Measurements from ENCODE around the gene TMPRSS2. TPM values are rescaled to one million over a fixed set of nuclear protein-coding genes. Genes with fewer than 3 reads are reported as not detected.

The TMPRSS2 gene
- total RNA-seq, 1 donor from 2014 or later: 0.99 TPM

DNA sequence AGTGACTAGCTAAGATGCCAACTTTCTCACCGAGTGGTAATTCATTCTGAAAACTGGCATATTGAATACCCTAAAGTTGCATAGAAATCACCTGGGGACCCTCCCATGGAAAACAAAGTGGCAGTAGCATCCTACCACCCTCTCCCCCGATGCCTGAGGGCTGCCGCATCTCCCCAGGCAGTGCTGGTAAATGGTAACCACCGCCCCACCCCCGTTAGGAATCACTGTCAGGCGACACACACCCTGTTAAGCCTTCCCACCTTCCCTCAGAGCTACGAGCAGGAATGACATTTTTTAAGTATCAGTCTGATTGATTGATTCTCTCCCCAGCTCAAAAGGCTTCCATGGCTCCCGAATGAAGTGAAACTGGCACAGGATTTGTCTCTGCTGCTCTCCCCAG, 28.3 kb downstream of the TMPRSS2 start:
- Histone ChIP-seq H3K9me3 (ENCODE audit: low read depth) (no peaks in the 10 kb centered on the region), H2AFZ (replicated peaks) (no peak overlapping the region), H3K4me1 (peaks cover 19% of the 10 kb centered on the region), H3K36me3 (no peaks in the 10 kb centered on the region), H3K27ac (no peak overlapping the region), H3K27me3 (no peaks in the 10 kb centered on the region), H3K79me2 (ENCODE audit: low read depth) (no peaks in the 10 kb centered on the region), H3F3A (ENCODE audit: low read depth) (peaks cover 27% of the 10 kb centered on the region), H3K4me3 (no peak overlapping the region), H3K4me2 (no peak overlapping the region), H3K9ac (no peak overlapping the region), H4K20me1 (ENCODE audit: low read depth) (no peaks in the 10 kb centered on the region)
- H3K4me1 Mint-ChIP-seq: peaks cover 26% of the 10 kb centered on the region
- TF ChIP-seq CTCF (IDR thresholded peaks at IDR 0.05) (no peak), EZH2phosphoT487 (IDR thresholded peaks at IDR 0.05) (no peak), EZH2 (IDR thresholded peaks at IDR 0.05) (no peak)
- H3K27ac Mint-ChIP-seq: no peak overlapping the region
- peaks cover 3% of the 10 kb centered on the region for H3K27me3 Mint-ChIP-seq (ENCODE audit: insufficient read depth, low read depth)
- no peaks in the 10 kb centered on the region for H3K9me3 Mint-ChIP-seq
- H3K4me3 Mint-ChIP-seq: no peak overlapping the region
- no peak for DNase-seq (ENCODE audit: low spot score)
- H3K36me3 Mint-ChIP-seq: no peaks in the 10 kb centered on the region

GRCh38 chr21:41478319-41479177, 29.4 kb downstream of the TMPRSS2 start:
- Mint-ChIP-seq H3K36me3 (no peaks in the 10 kb centered on the region), H3K9me3 (no peaks in the 10 kb centered on the region), H3K27me3 (ENCODE audit: insufficient read depth, low read depth) (peaks cover 3% of the 10 kb centered on the region), H3K4me1 (peaks cover 26% of the 10 kb centered on the region), H3K27ac (peak overlapping the region; percentile 42), H3K4me3 (no peak overlapping the region)
- Histone ChIP-seq H3K9ac (no peak overlapping the region), H3K4me2 (peak overlapping the region; percentile 62), H4K20me1 (ENCODE audit: low read depth) (no peaks in the 10 kb centered on the region), H2AFZ (replicated peaks) (no peak overlapping the region), H3K4me3 (no peak overlapping the region), H3F3A (ENCODE audit: low read depth) (peaks cover 27% of the 10 kb centered on the region), H3K27ac (no peak overlapping the region), H3K27me3 (no peaks in the 10 kb centered on the region), H3K9me3 (ENCODE audit: low read depth) (no peaks in the 10 kb centered on the region), H3K79me2 (ENCODE audit: low read depth) (no peaks in the 10 kb centered on the region), H3K36me3 (no peaks in the 10 kb centered on the region), H3K4me1 (peaks cover 19% of the 10 kb centered on the region)
- TF ChIP-seq EZH2phosphoT487 (IDR thresholded peaks at IDR 0.05) (no peak), EZH2 (IDR thresholded peaks at IDR 0.05) (no peak), CTCF (IDR thresholded peaks at IDR 0.05) (no peak)
- DNase-seq (ENCODE audit: low spot score): no peak

DNA sequence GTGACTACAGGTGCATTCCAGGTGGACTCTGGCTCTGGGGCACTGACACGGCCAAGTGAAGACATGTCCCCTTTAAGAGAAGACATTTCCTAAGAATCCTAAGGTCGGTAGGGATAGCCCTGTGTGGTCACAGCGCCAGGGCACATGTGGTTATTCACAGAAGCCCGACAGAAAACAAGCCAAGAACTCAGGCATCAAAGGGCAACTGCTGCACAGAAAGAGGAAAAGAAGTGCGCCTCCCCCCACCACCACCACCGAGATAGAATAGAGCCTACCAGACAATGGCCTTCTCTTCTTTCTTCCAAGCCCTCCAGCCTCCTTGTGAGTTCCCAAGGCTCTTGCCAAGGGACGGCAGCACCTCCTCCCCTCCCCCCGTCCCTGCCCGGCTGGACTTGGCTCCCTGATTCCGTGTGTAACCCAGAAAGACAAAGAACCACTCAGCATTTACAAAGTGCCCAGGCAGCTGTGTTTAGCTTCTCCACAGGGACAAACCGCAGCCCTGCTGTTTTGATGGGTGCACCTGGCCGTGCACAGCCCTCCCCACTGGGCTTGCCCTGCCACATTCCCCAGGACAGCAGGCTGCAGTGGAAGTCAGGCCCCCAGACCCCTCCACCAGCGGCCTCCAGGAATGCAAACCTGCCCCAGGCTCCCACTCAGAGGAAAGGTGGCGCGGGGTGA, 30.2 kb downstream of the TMPRSS2 start:
- Histone ChIP-seq H3K4me3 (peak overlapping the region; percentile 31), H3K4me1 (peaks cover 19% of the 10 kb centered on the region), H3K27me3 (no peaks in the 10 kb centered on the region), H3K9me3 (ENCODE audit: low read depth) (no peaks in the 10 kb centered on the region), H3K79me2 (ENCODE audit: low read depth) (no peaks in the 10 kb centered on the region), H2AFZ (replicated peaks) (no peak overlapping the region), H3F3A (ENCODE audit: low read depth) (peaks cover 27% of the 10 kb centered on the region), H3K36me3 (no peaks in the 10 kb centered on the region), H3K4me2 (peak overlapping the region; percentile 62), H3K27ac (no peak overlapping the region), H3K9ac (no peak overlapping the region), H4K20me1 (ENCODE audit: low read depth) (no peaks in the 10 kb centered on the region)
- TF ChIP-seq CTCF (IDR thresholded peaks at IDR 0.05) (no peak), EZH2 (IDR thresholded peaks at IDR 0.05) (no peak), EZH2phosphoT487 (IDR thresholded peaks at IDR 0.05) (no peak)
- no peaks in the 10 kb centered on the region for H3K36me3 Mint-ChIP-seq
- peak overlapping the region; percentile 25 for H3K27ac Mint-ChIP-seq
- peak overlapping the region; percentile 7 for H3K4me3 Mint-ChIP-seq
- peaks cover 3% of the 10 kb centered on the region for H3K27me3 Mint-ChIP-seq (ENCODE audit: insufficient read depth, low read depth)
- DNase-seq (ENCODE audit: low spot score): peak; percentile 67
- no peaks in the 10 kb centered on the region for H3K9me3 Mint-ChIP-seq
- H3K4me1 Mint-ChIP-seq: peaks cover 26% of the 10 kb centered on the region
